Transverse colon (tissue), 4 donors: Measurements from ENCODE around the gene DOK7.

Source experiments
- CTCF ChIP-seq, 5 experiments: fragments of 200-600 bp in 3 of 5; fragments of 450-650 bp in 2 of 5; sonication (generic) in 3 of 5; IDR thresholded peaks; 1 replicate in 2 of 5; 2 replicates in 3 of 5; pipeline ENCODE4 v1.5.1; 2016 to 2017; ENCODE audit warnings: antibody characterized with exemption in 5 of 5, inconsistent platforms in 3 of 5, mild to moderate bottlenecking in 2 of 5, moderate library complexity in 1 of 5
- EP300 ChIP-seq: sonication (generic); formaldehyde crosslinking; IDR thresholded peaks from one replicate; pipeline ENCODE4 v1.6.1; 2017; ENCODE audit warnings: antibody characterized with exemption, low read depth
- POLR2A ChIP-seq: fragments of 450-650 bp; IDR thresholded peaks from one replicate; pipeline ENCODE4 v1.6.1; 2016; ENCODE audit warnings: antibody characterized with exemption, mild to moderate bottlenecking, moderate library complexity
- POLR2AphosphoS5 ChIP-seq, 3 donors: sonication (generic); formaldehyde crosslinking; IDR thresholded peaks; one replicate each; pipeline ENCODE4 v1.6.1; 2016; ENCODE audit warnings: antibody characterized with exemption in 3 of 3

GRCh38 chr4:3430524-3430923, 32.6 kb upstream of the DOK7 start:
- TF ChIP-seq CTCF (IDR thresholded peaks at IDR 0.05) (no peak), POLR2A (no peak), POLR2AphosphoS5 (IDR thresholded peaks at IDR 0.05) (no peak), EP300 (no peak)
